B cell (primary cell): ENCODE measurements around the gene CASTOR2.

Experiments
- CTCF ChIP-seq: fragments of 200-600 bp; IDR thresholded peaks from one replicate; pipeline ENCODE4 v1.8.0; 2022; ENCODE audit warnings: antibody characterized with exemption, mild to moderate bottlenecking
- EZH2 ChIP-seq: IDR thresholded peaks from 2 replicates; pipeline ENCODE4 v1.6.1; 2012; ENCODE audit warnings: borderline replicate concordance, low read depth, mild to moderate bottlenecking, moderate library complexity, low read length; ENCODE audit not compliant: insufficient read depth, poor library complexity, severe bottlenecking

DNA sequence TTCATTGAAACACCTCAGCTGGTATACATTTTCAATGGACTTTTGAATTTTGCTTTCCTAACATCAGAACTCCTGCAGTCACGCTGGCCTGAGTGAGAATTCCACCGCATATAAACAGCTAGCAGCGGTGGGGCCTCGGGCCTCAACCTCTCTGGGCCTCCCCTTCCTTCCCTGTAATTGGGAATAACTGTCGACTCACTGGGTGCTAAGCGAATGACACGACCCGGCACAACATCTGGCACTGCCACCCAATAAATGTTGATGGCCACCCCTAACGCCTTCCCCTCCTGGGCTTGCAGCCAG is 108.4 kb downstream of the CASTOR2 start:
- TF ChIP-seq CTCF (no peak), EZH2 (no peak)
